Activated CD8-positive, alpha-beta memory T cell treated with anti-CD3 and anti-CD28 coated beads for 1 hour (primary cell): ENCODE measurements around the gene STAT5A.
"Not testable (repeated sequence)": the region's sequence is repeated elsewhere in the genome, so short reads cannot be mapped to it uniquely, and the experiment has no call there.

Experiments used
- DNase-seq, 2 donors: peaks; one replicate each; pipeline ENCODE4 v3.0.0-alpha.2; 2020; ENCODE audit warnings: low read depth in 1 of 2; ENCODE audit errors: extremely low read depth in 1 of 2

Gene STAT5A

DNA sequence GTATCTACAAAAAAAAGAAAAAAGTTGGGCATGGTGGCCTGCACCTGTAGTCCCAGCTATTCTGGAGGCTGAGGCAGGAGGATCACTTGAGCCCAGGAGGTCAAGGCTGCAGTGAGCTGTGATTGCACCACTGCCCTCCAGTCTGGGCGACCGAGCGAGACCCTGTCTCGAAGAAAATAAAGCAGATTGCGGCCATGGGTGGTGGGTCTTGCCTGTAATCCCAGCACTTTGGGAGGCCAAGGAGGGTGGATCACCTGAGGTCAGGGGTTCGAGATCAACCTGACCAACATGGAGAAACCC is 16.7 kb downstream of the STAT5A start:
- DNase-seq: not testable (repeated sequence)

DNA sequence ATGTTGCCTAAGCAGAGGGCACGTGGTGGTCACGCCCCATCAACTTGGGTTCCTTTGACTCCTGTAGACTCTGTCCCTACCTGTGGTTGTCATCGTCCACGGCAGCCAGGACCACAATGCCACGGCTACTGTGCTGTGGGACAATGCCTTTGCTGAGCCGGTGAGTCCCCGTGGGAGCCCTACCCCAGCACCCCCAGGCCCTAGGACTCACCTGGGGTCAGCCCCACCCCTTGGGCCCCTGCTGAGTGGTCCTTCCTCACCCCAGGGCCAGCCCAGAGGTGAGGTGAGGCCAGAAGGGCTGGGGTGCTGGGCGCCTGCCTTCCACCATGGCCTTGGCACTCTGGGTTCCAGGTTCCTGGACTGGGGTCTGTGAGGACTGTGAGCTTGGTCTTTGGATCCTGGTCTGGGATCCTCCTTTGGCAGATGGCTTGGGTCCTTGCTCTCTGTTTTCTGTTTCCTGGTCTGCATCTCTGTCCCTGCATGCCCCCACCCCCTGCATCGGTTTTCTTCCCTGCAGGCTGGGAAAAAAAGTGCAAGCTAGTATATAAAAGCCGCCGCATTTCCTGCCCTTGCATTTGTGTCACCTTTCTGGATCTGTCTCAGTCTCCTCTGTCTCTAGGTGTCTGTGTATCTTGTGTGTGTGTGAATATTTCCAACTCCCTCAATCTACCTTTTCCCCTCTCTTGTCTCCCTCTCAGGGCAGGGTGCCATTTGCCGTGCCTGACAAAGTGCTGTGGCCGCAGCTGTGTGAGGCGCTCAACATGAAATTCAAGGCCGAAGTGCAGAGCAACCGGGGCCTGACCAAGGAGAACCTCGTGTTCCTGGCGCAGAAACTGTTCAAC is 17.5 kb downstream of the STAT5A start:
- no peak for DNase-seq

DNA sequence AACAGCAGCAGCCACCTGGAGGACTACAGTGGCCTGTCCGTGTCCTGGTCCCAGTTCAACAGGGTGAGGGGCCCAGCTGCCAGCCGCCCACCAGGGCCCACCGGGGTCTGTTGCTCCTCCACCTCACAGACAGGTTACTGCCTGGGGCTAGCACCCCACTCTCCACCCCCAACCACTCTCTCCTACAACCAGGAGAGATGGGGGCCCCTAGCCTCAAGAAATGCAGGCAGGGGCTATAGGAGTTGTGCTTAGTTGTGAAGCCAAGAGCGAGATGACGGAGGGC is 18.0 kb downstream of the STAT5A start:
- no peak for DNase-seq

DNA sequence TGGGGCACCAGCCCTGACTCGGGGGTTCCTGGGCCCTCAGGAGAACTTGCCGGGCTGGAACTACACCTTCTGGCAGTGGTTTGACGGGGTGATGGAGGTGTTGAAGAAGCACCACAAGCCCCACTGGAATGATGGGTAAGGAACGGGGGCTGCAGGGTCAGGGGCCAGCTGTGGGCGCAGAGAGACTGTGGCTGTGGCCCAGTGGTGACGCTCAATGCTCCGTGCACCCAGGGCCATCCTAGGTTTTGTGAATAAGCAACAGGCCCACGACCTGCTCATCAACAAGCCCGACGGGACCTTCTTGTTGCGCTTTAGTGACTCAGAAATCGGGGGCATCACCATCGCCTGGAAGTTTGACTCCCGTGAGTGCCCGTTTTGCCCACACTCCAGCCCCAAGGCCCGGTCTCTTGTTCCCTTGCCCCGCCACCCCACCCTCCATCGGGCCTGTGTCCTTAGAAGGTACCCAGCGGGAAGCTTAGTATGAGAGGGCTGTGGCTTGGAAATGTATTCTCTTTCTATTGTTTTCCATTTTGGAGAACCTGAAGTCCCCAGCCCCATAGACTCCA is 19.1 kb downstream of the STAT5A start:
- no peak for DNase-seq

DNA sequence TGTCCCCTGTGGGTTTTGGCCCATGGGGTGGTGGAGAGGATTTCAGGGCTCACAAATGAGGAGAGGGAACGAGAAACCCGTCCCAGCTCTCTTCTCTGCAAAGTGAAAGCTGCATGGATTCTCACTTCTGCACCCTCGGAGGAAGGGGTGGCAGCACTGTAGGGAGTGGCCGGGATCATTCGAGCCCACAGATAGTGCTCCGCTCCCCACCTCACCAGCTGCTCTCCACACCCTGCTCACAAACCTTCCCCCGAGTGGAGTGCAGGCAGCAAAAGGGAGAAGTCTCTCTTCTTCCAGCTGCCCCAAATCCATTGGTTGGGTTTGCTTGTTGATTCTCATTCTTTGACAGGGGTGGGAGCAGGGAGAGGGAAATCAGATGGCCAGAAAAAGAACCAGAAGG is 20.1 kb downstream of the STAT5A start:
- DNase-seq: no peak

DNA sequence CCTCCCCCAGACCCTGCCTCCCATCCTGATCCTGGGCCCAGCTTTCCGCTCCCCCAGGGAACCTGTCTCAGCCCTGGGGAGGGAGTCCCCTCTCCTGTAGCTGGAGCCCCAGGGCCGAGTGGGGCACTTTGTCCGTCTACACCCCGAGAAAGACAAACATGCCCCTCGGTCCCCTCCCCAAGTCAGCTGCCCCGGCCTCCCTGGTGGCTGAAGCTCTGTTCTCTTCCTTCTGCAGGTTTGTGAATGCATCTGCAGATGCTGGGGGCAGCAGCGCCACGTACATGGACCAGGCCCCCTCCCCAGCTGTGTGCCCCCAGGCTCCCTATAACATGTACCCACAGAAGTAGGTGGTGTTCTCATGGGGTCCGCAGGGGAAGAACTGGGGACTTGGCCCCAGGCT is 20.8 kb downstream of the STAT5A start:
- no peak for DNase-seq

DNA sequence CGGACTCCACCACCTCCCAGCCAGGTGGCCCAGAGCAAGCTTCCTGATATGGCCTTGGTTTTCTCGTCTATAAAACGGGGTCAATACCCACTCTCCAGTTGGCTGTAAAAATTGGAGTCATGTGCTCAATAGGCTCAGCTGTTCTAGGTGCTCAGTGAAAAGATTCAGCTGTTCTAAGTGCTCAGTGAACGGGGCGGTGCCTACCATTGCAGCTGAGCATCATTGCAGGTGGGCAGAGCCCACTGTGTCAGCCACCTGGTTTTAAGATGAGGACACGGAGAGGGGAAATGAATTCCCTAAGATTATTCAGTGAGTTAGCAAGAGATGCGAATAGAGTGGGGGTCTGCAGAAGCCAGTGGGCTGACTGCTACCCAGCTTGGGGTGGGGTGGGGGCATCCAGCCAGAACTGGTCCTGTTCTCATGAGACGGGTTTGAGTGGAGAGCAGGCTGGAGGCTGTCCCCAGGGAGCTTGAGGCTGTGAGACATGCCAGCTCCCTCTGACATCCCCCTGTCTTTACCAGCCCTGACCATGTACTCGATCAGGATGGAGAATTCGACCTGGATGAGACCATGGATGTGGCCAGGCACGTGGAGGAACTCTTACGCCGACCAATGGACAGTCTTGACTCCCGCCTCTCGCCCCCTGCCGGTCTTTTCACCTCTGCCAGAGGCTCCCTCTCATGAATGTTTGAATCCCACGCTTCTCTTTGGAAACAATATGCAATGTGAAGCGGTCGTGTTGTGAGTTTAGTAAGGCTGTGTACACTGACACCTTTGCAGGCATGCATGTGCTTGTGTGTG is 21.9 kb downstream of the STAT5A start:
- no peak for DNase-seq

DNA sequence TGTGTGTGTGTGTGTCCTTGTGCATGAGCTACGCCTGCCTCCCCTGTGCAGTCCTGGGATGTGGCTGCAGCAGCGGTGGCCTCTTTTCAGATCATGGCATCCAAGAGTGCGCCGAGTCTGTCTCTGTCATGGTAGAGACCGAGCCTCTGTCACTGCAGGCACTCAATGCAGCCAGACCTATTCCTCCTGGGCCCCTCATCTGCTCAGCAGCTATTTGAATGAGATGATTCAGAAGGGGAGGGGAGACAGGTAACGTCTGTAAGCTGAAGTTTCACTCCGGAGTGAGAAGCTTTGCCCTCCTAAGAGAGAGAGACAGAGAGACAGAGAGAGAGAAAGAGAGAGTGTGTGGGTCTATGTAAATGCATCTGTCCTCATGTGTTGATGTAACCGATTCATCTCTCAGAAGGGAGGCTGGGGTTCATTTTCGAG is 22.5 kb downstream of the STAT5A start:
- no peak for DNase-seq

DNA sequence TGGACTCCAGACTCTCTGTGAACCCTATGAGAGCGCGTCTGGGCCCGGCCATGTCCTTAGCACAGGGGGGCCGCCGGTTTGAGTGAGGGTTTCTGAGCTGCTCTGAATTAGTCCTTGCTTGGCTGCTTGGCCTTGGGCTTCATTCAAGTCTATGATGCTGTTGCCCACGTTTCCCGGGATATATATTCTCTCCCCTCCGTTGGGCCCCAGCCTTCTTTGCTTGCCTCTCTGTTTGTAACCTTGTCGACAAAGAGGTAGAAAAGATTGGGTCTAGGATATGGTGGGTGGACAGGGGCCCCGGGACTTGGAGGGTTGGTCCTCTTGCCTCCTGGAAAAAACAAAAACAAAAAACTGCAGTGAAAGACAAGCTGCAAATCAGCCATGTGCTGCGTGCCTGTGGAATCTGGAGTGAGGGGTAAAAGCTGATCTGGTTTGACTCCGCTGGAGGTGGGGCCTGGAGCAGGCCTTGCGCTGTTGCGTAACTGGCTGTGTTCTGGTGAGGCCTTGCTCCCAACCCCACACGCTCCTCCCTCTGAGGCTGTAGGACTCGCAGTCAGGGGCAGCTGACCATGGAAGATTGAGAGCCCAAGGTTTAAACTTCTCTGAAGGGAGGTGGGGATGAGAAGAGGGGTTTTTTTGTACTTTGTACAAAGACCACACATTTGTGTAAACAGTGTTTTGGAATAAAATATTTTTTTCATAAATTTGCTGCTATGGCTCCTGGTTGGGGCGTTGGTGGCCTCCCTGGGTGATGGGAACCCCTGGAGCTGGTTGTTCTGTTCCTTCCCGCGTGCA is 23.1 kb downstream of the STAT5A start:
- no peak for DNase-seq

DNA sequence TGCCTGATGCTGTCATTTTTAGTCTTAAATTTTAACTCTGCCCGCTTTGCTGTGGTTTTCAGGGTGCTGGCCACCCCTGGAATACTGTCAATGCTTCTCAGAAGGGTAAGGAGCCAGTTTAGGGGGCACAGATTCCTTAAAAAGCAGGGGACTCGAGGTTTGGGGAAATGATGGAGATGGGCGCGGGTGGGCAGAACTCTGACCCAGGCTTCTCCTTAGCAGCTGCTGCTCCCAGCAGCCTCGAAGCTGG is 23.7 kb downstream of the STAT5A start:
- DNase-seq: no peak

DNA sequence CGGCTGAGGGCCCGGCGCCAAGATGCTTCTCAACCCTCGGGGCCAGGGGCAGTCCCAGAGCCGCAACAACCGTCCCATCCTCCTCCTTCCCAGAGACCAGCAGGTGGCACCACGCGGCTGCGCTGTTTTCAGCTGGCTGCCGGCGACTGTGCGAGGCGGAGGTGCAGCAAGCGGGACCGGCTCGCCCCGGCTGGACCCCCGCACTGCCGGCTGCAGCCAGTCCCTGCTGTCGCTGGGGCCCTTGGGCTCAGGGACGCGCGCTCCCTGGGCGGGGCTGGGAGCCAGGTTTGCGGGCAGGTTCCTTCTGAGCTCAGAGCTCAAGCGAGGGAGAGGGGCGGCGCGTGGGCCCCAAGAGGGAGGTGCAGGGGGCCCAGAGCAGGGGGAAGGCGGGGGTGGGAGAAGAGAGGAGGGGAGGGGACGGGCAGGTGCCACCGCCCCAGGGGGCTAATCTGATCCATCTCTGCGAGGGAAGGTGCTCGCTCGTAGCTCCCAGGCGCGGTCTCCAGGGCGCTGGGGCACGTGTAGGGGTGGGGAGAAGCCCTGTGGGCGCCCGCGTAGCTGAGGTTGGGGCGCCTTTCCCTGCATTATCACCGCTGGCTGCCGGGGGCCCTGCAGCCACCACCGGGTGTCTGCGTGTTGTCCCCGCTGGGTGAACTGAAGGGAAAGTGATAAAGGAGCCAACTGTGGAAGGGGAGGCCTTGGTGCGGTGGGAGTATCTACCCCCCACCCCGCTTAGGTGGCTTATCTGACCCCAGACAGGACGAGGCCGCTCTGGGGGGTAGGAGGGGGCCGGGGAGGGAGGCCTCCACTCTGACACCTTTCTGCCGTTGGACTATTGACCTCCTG is 24.2 kb downstream of the STAT5A start:
- peak in 1 of 2 donors; percentile 59 for DNase-seq

DNA sequence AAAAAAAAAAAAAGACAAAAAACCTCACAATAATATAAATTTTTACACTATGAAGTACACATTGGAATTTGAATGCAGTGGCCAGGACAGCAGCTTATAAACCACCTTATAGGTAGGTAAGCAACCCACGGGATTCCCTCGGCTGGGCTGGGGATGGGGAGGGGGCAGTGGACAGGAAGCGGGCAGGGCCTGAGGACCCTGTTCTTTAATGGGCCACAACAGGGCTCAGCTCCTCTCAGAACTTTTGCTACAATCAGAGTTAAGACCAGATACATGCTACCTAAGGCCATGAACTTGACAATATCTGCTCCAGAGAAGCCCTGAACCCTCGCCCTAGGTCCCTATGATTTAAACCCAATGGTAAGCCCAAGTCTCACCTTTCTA is 25.1 kb downstream of the STAT5A start:
- no peak for DNase-seq

DNA sequence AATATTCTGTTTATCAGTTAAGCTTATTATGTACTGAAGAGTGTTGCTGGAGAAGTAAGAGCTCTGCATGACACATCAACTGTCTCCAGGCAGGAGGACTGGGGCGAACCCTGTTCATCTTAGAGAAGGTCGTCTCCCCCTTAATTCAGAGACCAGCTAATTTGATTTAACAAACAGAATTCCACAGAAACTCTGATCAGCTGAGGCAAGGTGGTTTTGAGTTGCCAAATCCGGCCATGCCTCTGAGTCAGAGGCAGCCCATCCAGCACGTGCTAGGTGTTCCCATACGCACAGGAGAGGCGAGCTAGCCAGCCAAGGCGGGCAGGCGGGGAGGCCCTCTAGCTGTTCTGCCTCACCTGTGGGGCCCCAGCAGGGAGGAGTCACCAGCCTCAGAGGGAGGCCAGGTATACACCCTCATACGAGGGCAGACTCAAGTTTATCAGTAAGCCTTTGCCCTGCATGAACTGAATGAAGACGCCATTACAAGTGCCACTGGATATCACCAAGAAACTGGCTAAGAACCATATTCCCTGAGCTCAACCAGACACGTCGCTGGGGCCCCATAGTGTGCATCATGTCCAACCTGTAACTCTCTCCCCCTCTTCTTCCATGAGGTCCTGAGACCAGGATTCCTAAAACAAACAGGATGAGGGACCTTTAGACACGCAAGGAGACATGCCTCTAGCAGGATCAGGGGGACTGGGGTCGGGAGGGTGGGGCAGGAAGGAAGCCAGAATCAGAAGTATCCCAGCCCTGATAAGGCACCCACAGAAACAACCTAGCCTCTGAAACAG is 25.7 kb downstream of the STAT5A start:
- peak in 1 of 2 donors; percentile 14 for DNase-seq

DNA sequence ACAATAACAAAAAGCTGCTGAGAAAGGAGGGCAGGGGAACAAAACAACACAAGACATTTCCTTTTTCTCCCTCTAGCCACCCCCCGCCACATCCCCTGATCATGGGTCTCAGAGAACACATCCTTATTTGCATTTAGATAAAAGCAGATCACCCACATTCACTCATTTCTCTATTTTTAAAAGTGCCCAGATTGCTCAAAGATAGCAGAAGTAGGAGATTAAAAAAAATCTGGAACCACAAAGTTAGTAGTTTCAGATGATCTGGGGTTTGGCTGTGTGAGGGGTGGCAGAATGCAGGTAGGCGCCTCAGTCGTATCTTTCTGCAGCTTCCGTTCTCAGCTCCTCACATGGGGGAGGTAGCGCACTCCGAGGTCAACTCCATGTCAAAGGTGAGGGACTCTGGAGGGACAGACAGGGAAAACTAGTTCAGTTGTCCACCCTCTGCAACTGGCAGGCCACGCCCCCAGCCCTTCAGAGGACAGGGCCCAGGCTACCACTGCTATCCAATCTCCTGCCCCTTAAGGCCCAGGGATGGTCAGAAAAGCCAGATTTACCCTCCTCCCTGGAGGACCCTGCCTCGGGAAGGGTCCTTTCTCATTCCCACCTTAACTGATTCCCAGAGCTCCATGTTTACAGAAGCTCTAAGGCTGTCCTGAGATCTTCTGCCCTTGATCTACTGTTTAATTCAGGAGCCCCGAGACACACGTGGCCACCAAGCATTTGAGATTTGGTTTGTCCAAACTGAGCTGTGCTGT is 27.3 kb downstream of the STAT5A start:
- DNase-seq: no peak

DNA sequence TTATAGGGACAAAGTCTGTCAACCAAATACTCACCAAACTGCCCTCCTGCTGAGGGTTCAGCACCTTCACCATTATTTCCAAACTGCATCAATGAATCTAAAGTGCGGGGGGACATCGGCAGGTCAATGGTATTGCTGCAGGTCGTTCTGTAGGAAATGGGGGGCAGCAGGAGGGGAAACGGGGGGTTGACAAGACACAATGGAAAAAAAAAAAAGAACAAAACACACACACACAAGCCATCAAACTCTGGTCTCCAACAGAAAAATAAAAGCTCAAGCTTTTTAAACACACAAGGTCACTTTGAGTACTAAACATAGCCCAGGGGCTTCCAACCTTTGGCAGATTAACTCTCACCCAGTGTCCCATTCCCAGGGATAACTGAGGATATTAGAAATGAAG is 28.5 kb downstream of the STAT5A start:
- no peak for DNase-seq

DNA sequence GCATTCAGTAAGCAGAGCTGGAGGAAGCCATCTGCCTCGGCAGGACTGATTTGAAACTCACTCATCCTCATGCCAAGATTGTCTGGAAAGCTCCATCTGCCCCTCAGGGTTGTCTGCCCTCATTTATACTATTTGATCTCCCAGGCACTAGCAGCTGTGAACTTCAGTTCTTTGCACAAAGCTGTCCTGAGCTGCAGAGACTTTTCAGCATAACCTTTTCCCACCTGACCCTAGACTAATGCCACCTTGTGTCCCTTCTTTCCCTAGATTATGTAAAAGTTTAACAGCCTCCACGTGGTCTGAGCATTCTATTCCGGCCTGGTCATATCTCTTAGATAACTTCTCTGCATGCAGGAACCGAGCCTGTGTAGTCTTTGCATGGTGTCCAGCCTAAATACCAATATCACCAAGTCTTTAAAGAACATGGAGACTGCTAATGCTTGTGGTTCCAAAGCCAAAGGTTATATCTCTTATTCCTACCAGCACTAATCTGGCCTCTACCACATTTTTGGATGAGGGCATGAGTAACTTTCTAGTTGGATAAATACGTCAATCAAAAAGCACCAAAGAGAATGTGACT is 29.1 kb downstream of the STAT5A start:
- no peak for DNase-seq

DNA sequence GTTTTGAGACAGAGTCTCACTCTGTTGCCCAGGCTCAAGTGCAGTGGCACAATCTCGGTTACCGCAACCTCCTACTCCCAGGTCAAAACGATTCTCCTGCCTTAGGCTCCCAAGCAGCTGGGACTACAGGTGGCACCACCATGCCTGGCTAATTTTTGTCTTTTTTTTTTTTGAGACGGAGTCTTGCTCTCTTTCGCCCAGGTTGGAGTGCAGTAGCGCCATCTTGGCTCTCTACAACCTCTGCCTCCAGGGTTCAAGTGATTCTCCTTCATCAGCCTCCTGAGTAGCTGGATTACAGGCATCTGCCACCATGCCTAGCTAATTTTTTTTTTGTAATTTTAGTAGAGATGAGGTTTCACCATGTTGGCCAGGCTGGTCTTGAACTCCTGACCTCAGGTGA is 29.7 kb downstream of the STAT5A start:
- not testable (repeated sequence) for DNase-seq

DNA sequence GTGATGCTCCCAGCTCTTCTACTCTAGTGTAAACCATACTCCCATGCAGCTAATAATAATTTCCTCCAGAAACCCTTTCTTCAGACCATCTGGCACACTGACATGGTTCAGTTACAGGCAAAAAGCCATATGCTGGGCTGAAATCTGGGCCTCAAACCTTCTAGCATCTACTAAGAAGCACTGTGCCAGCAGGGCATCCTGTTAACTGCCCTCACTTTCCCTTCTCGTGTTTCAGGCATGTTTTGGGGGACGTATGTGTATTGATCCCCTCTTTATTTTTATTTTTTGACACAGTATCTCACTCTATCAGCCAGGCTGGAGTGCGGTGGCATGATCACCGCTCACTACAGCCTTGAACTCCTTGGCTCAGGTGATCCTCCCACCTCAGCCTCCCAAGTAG is 33.3 kb downstream of the STAT5A start:
- no peak for DNase-seq
